DND-41 (cell line): ENCODE results near the gene ALDH3A1.

Experiments used
- ATAC-seq: fragments of 200-7000 bp; cut with Tn5 transposase; 3 replicates; pipeline ENCODE4 v1.9.1; 2021; ENCODE audit warnings: low read depth; ENCODE audit not compliant: insufficient read depth
- DNase-seq: peaks from one replicate; pipeline ENCODE4 v3.0.0-alpha.2; 2020
- H2AFZ ChIP-seq: 2 replicates; pipeline ENCODE4 v1.6.0; 2012; ENCODE audit warnings: low read depth, low read length
- H3K27ac ChIP-seq: 2 replicates; pipeline ENCODE4 v1.5.1; 2012; ENCODE audit warnings: low read length, inconsistent platforms
- H3K27me3 ChIP-seq: fragments of 200-600 bp; sonication (generic); 2 replicates; pipeline ENCODE4 v1.6.0; 2012; ENCODE audit warnings: low read length, mild to moderate bottlenecking, inconsistent platforms; ENCODE audit not compliant: insufficient read depth, poor library complexity
- H3K36me3 ChIP-seq: 2 replicates; pipeline ENCODE4 v1.5.1; 2012; ENCODE audit warnings: low read length, inconsistent platforms; ENCODE audit not compliant: insufficient read depth
- H3K4me1 ChIP-seq: 2 replicates; pipeline ENCODE4 v1.5.1; 2012; ENCODE audit warnings: mild to moderate bottlenecking, low read length; ENCODE audit not compliant: insufficient read depth
- H3K4me2 ChIP-seq: 2 replicates; pipeline ENCODE4 v1.6.0; 2012; ENCODE audit warnings: mild to moderate bottlenecking, moderate library complexity, low read length, inconsistent platforms; ENCODE audit not compliant: insufficient read depth
- H3K4me3 ChIP-seq, 2 experiments: fragments of 200-600 bp in 1 of 2; shearing (Covaris generic) in 1 of 2; 2 replicates each; pipeline ENCODE4 v1.5.1; 2012 to 2016; ENCODE audit warnings: inconsistent platforms in 2 of 2, low read length in 2 of 2, mild to moderate bottlenecking in 2 of 2, low read depth in 1 of 2, moderate library complexity in 1 of 2
- H3K79me2 ChIP-seq: 2 replicates; pipeline ENCODE4 v1.6.0; 2012; ENCODE audit warnings: low read length, inconsistent platforms; ENCODE audit not compliant: insufficient read depth
- H3K9ac ChIP-seq: 2 replicates; pipeline ENCODE4 v1.6.0; 2012; ENCODE audit warnings: low read depth, mild to moderate bottlenecking, inconsistent platforms, low read length, moderate library complexity
- H3K9me3 ChIP-seq: 2 replicates; pipeline ENCODE4 v1.5.1; 2012; ENCODE audit warnings: low read length, moderate library complexity, mild to moderate bottlenecking, inconsistent platforms; ENCODE audit not compliant: insufficient read depth, severe bottlenecking
- H4K20me1 ChIP-seq: 2 replicates; pipeline ENCODE4 v1.6.0; 2012; ENCODE audit warnings: low read length; ENCODE audit not compliant: insufficient read depth
- EZH2 ChIP-seq: IDR thresholded peaks from 3 replicates; pipeline ENCODE4 v1.6.1; 2012; ENCODE audit warnings: borderline replicate concordance, low read depth, mild to moderate bottlenecking, moderate library complexity, low read length, inconsistent platforms; ENCODE audit not compliant: severe bottlenecking
- TF ChIP-seq, protein P1 (sequence below): IDR thresholded peaks from 2 replicates; pipeline ENCODE4 v1.5.1; 2012; ENCODE audit warnings: borderline replicate concordance, low read length, moderate library complexity, mild to moderate bottlenecking; ENCODE audit not compliant: poor library complexity, severe bottlenecking; ENCODE audit errors: extremely low read depth

ALDH3A1 gene

DNA sequence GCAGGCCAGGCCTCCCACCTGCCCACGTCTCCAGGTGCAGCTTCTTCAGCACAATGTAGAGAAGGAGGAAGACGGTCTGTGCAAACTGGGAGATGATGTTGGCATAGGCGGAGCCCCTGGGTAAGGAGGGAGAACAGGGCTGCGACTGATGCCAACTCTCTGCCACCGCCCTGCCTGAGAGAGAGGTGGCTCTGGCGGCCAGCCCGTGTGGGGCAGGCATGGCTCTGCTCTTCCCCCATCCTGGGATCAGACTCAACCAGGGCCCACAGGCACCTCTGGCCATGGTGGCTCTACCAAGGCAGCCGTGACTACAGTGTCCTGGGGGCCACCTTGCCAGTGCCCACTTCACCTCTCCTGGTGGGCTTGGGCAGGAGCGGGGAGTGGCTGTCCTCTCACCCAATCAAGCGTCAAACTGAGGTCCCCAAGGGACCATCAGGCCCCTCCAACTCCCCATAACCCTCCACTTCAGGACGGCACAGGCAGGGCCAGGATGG is 40.3 kb downstream of the ALDH3A1 start:
- no peak overlapping the region for H3K4me3 ChIP-seq
- no peak overlapping the region for H3K9ac ChIP-seq
- no peaks in the 10 kb centered on the region for H3K9me3 ChIP-seq
- no peaks in the 10 kb centered on the region for H3K79me2 ChIP-seq
- H3K27me3 ChIP-seq: peaks cover 13% of the 10 kb centered on the region
- no peaks in the 10 kb centered on the region for H4K20me1 ChIP-seq
- DNase-seq (no peak), ATAC-seq (no peak)
- TF ChIP-seq, protein P1, sequence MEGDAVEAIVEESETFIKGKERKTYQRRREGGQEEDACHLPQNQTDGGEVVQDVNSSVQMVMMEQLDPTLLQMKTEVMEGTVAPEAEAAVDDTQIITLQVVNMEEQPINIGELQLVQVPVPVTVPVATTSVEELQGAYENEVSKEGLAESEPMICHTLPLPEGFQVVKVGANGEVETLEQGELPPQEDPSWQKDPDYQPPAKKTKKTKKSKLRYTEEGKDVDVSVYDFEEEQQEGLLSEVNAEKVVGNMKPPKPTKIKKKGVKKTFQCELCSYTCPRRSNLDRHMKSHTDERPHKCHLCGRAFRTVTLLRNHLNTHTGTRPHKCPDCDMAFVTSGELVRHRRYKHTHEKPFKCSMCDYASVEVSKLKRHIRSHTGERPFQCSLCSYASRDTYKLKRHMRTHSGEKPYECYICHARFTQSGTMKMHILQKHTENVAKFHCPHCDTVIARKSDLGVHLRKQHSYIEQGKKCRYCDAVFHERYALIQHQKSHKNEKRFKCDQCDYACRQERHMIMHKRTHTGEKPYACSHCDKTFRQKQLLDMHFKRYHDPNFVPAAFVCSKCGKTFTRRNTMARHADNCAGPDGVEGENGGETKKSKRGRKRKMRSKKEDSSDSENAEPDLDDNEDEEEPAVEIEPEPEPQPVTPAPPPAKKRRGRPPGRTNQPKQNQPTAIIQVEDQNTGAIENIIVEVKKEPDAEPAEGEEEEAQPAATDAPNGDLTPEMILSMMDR: no peak
- no peak for TF ChIP-seq EZH2
- no peaks in the 10 kb centered on the region for H3K4me1 ChIP-seq
- no peak overlapping the region for H3K27ac ChIP-seq
- no peak overlapping the region for H2AFZ ChIP-seq
- H3K4me2 ChIP-seq: no peak overlapping the region
- no peaks in the 10 kb centered on the region for H3K36me3 ChIP-seq

- Histone ChIP-seq H3K4me1 (no peaks in the 10 kb centered on the region), H3K9me3 (no peaks in the 10 kb centered on the region), H4K20me1 (no peaks in the 10 kb centered on the region), H3K79me2 (no peaks in the 10 kb centered on the region), H3K27me3 (peaks cover 13% of the 10 kb centered on the region), H3K36me3 (no peaks in the 10 kb centered on the region), H3K9ac (no peak overlapping the region), H3K4me3 (no peak overlapping the region), H3K4me2 (no peak overlapping the region), H3K27ac (no peak overlapping the region), H2AFZ (no peak overlapping the region)
- no peak for DNase-seq
- ATAC-seq: no peak
- TF ChIP-seq EZH2: no peak
- TF ChIP-seq, protein P1: no peak
Measured at GRCh38 chr17:19706791-19707727, 41.0 kb downstream of the ALDH3A1 start.

GRCh38 chr17:19705771-19706770 is 42.0 kb downstream of the ALDH3A1 start:
- no peaks in the 10 kb centered on the region for H3K79me2 ChIP-seq
- H3K27ac ChIP-seq: no peak overlapping the region
- H4K20me1 ChIP-seq: no peaks in the 10 kb centered on the region
- H2AFZ ChIP-seq: no peak overlapping the region
- no peak overlapping the region for H3K4me2 ChIP-seq
- no peak overlapping the region for H3K9ac ChIP-seq
- H3K4me3 ChIP-seq: no peak overlapping the region
- DNase-seq: no peak
- peaks cover 16% of the 10 kb centered on the region for H3K27me3 ChIP-seq
- H3K4me1 ChIP-seq: no peaks in the 10 kb centered on the region
- no peaks in the 10 kb centered on the region for H3K9me3 ChIP-seq
- no peak for ATAC-seq
- TF ChIP-seq, protein P1: no peak
- no peak for TF ChIP-seq EZH2
- H3K36me3 ChIP-seq: no peaks in the 10 kb centered on the region
